Lung (tissue), 12 donors: Measurements from ENCODE around the gene CTSE. TPM values are rescaled to one million over a fixed set of nuclear protein-coding genes. Genes with fewer than 3 reads are reported as not detected.

Experiments
- ATAC-seq: fragments of 200-7000 bp; cut with Tn5 transposase; one replicate; pipeline ENCODE4 v1.9.1; 2020; ENCODE audit warnings: moderate number of reproducible peaks; ENCODE audit not compliant: insufficient read depth, low FRiP score
- DNase-seq, 3 donors: peaks; one replicate each; pipeline ENCODE4 v3.0.0-alpha.2; 2013 to 2017
- H3K27ac ChIP-seq, 2 donors: one replicate each; pipeline ENCODE4 v1.5.1; 2013; ENCODE audit warnings: mild to moderate bottlenecking in 2 of 2, moderate library complexity in 2 of 2, control low read depth in 1 of 2, inconsistent platforms in 1 of 2, low read depth in 1 of 2, low read length in 1 of 2
- H3K27me3 ChIP-seq, 3 donors: one replicate each; pipeline ENCODE4 v1.5.1; 2013; ENCODE audit warnings: low read length in 2 of 3; ENCODE audit not compliant: control insufficient read depth in 3 of 3, insufficient read depth in 3 of 3
- H3K36me3 ChIP-seq, 4 donors: one replicate each; pipeline ENCODE4 v1.5.1; 2013; ENCODE audit warnings: low read length in 4 of 4, mild to moderate bottlenecking in 1 of 4, moderate library complexity in 1 of 4; ENCODE audit not compliant: control insufficient read depth in 4 of 4, insufficient read depth in 4 of 4
- H3K4me1 ChIP-seq, 5 donors: one replicate each; pipeline ENCODE4 v1.5.1; 2013; ENCODE audit warnings: low read length in 5 of 5, mild to moderate bottlenecking in 2 of 5, moderate library complexity in 1 of 5; ENCODE audit not compliant: control insufficient read depth in 5 of 5, insufficient read depth in 5 of 5
- H3K4me3 ChIP-seq: one replicate; pipeline ENCODE4 v1.5.1; 2013; ENCODE audit warnings: mild to moderate bottlenecking, control low read depth, moderate library complexity
- H3K9ac ChIP-seq, 2 donors: one replicate each; pipeline ENCODE4 v1.5.1; 2013; ENCODE audit warnings: low read length in 2 of 2, control low read depth in 1 of 2; ENCODE audit not compliant: insufficient read depth in 1 of 2
- H3K9me3 ChIP-seq, 4 donors: one replicate each; pipeline ENCODE4 v1.5.1; 2013; ENCODE audit warnings: low read length in 3 of 4, mild to moderate bottlenecking in 1 of 4, moderate library complexity in 1 of 4; ENCODE audit not compliant: control insufficient read depth in 4 of 4, insufficient read depth in 3 of 4
- CTCF ChIP-seq: IDR thresholded peaks from 2 replicates; pipeline ENCODE4 v1.5.1; 2012; ENCODE audit warnings: mild to moderate bottlenecking; ENCODE audit errors: control extremely low read depth, extremely low read depth
- WGBS, 2 donors: extraction: QIAGEN DNeasy Blood & Tissue Kit; methylation state at CpG; one replicate each; pipeline ENCODE4 v1.1.7; 2013; 5-methylcytosine and 5-hydroxymethylcytosine counted together
- polyA plus RNA-seq, 2 donors: library from polyadenylated mRNA; stranded (reverse); fragments of 200-250 nt; gene quantifications; one replicate each; pipeline ENCODE4 v1.2.1, GENCODE V29; 2013
- total RNA-seq, 2 donors: library from RNA; depleted of rRNA in 1 of 2; stranded (reverse); fragments of >200 nt in 1 of 2; gene quantifications; one replicate each; pipeline ENCODE4 v1.2.1, GENCODE V29; 2014 to 2021
- donor health status: control.
- donor health status: control.
- donor health status: Bipolar disorder and iron deficiency.
- donor health status: healthy.
- donor health status: DM: yes; HTN: yes; CAD: no.

CTSE gene
- total and polyA plus RNA-seq, 4 donors = 14.6 to 189 (median 95.7) TPM

DNA sequence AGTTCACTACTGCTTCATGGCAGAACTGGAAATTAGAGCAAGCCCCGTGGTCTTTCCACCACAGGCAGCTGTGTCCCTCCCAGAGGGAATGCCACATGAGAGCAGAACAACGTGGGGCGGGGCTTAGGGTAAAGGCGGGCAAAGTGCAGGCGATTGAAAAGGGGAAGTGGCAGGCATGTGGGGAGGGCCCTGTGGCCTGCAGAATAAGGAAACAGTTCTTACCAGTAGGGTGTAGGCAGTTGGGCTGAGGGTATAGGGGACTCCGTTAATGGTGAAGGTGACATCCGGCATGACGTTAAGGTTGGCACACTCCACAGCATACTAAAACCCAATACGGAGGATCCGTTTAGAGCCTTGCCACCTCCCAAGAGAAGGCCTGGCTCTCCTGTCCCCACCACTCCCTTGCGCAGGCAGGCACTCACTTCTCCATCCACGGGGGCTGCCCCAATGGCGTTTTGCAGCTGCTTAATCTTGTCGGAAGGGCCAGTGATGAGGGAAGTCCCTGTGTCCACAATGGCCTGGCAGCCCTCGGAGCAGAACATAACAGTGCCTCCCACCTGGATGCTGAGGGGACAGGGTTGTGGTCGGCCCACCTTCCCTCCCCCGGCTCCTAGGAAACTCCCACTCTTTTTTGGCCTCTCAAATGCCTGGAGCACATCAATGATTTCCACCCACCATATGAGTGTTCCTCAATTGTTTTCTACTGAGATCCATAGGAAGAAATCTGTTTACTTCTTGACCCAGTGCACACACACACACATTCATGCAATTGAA lies 11.4 kb downstream of the CTSE start:
- H3K27ac ChIP-seq = peak overlapping the region in 1 of 2 donors; percentile 28
- H3K4me1 ChIP-seq = no peaks in the 10 kb centered on the region
- H3K4me3 ChIP-seq = no peak overlapping the region
- no peaks in the 10 kb centered on the region for H3K27me3 ChIP-seq
- peak; percentile 76 for ATAC-seq
- peak; percentile 31 to 39 (median 35) for DNase-seq
- peaks cover 0 to 2% (median 0%) of the 10 kb centered on the region in 4 donors for H3K36me3 ChIP-seq
- no peak for TF ChIP-seq CTCF
- no peak overlapping the region for H3K9ac ChIP-seq
- no peaks in the 10 kb centered on the region for H3K9me3 ChIP-seq
- WGBS, 2 donors = 37 to 60% methylated on average over 17 of the region's 17 CpGs

DNA sequence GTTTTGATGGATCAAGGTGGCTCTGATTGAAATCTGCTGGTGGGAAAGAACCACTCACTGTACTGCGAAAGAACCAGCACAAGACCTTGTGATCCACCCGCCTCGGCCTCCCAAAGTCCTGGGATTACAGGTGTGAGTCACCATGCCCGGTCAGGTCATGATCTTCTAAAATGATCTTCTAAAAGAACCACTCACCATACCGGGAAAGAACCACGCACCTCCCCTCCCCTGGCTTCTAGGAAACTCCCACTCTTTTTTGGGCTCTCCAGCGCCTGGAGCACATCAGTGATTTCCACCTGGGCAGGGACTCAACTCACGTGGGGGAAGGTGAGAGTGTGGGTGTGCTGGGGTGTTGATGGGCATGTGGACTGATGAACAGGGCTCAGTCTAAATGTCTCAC lies 12.6 kb downstream of the CTSE start:
- Histone ChIP-seq H3K9ac (no peak overlapping the region), H3K36me3 (peaks cover 0 to 2% (median 0%) of the 10 kb centered on the region in 4 donors), H3K4me3 (no peak overlapping the region), H3K27ac (no peak overlapping the region), H3K9me3 (no peaks in the 10 kb centered on the region), H3K27me3 (no peaks in the 10 kb centered on the region), H3K4me1 (no peaks in the 10 kb centered on the region)
- DNase-seq = no peak
- 85 to 94% methylated on average over 8 of the region's 8 CpGs for WGBS, 2 donors
- ATAC-seq = no peak
- TF ChIP-seq CTCF = no peak

DNA sequence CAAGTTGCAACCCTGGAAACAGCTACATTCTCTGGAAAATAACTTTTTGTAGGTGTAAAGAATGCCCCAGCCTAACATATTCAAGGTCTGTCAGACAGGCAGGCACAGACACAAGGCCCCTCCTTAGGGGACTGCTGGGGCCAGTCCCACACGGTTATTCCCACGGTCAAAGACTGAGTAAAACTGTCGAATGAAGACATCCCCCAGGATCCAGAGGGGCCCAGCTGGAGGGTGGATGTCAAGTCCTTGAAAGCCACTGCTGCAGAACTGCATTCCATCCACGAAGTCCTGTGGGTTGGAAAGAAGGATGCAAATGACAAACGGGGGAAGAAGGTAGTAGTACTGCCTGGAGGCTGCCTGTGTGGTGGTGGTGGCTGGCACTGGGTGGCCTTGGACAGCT lies 13.6 kb downstream of the CTSE start:
- DNase-seq (no peak), ATAC-seq (no peak)
- no peak for TF ChIP-seq CTCF
- Histone ChIP-seq H3K9ac (no peak overlapping the region), H3K36me3 (peaks cover 0 to 2% (median 0%) of the 10 kb centered on the region in 4 donors), H3K27ac (no peak overlapping the region), H3K4me1 (peaks cover 0 to 1% (median 0%) of the 10 kb centered on the region in 5 donors), H3K9me3 (no peaks in the 10 kb centered on the region), H3K27me3 (no peaks in the 10 kb centered on the region), H3K4me3 (no peak overlapping the region)
- WGBS, 2 donors = 70 to 82% methylated on average over 5 of the region's 5 CpGs
